Measurements from ENCODE around the gene MEF2D. TPM values are rescaled to one million over a fixed set of nuclear protein-coding genes. Genes with fewer than 3 reads are reported as not detected.

MEF2D gene
- total RNA-seq, 1 experiment from 2014 or later, result 33.5 TPM

GRCh38 chr1:156549390-156549789, 48.8 kb upstream of the MEF2D start:
- Histone ChIP-seq H3F3A (ENCODE audit: insufficient read depth, low read depth) (peaks cover 29% of the 10 kb centered on the region), H3K27me3 (ENCODE audit: insufficient read depth, low read depth) (no peaks in the 10 kb centered on the region), H3K79me2 (ENCODE audit: low read depth) (no peaks in the 10 kb centered on the region), H3K4me2 (no peak overlapping the region), H3K27ac (no peak overlapping the region), H3K36me3 (ENCODE audit: low read depth) (peaks cover 6% of the 10 kb centered on the region), H3K9me3 (ENCODE audit: insufficient read depth, low read depth) (no peaks in the 10 kb centered on the region), H3K4me1 (replicated peaks; ENCODE audit: insufficient read depth) (peaks cover 35% of the 10 kb centered on the region), H2AFZ (no peak overlapping the region), H4K20me1 (ENCODE audit: insufficient read depth) (no peaks in the 10 kb centered on the region; the same call in 1 of the 2 replicates), H3K4me3 (no peak overlapping the region), H3K9me2 (ENCODE audit: insufficient read depth) (no peaks in the 10 kb centered on the region)
- TF ChIP-seq CTCF (conservative IDR thresholded peaks at IDR 0.05) (no peak), EZH2 (IDR thresholded peaks at IDR 0.05; ENCODE audit: low read depth) (no peak)
- CTCF ChIA-PET, result interaction anchor here (0.6 kb wide), 1 partner anchor 61 kb away, joined by 3 read pairs; no protein-coding TSS in a partner anchor
- no TSS peak for BruUV-seq (replicated peaks)
- POLR2A ChIA-PET (ENCODE audit: unreplicated experiment), result no interaction called here
- no peak for DNase-seq
- intact Hi-C loops (cut with micrococcal nuclease; ENCODE audit: unreplicated experiment), result no loop called here

DNA sequence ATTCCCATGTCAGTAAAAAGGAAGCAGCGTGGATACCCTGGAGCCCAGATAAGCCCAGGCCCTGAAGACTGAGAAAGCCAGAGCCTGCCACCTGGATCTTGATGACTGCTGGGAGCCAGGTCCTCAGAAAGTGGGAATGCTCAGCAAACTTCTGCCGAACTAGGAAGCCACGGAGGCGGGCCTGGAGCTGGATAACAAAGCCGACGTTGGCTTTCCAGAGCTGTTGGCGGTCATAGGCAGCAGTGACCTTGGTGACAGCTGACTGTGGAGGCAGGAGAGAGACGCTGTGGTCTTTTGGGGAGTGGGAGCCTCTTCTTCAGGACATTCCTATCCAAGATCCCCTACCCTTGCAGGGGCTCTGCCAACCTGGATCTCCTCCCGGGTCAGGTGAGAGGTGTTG, 47.4 kb upstream of the MEF2D start:
- no peak overlapping the region for H2AFZ ChIP-seq
- no peak for DNase-seq
- no peaks in the 10 kb centered on the region; the same call in 1 of the 2 replicates for H4K20me1 ChIP-seq (ENCODE audit: insufficient read depth)
- H3K9me2 ChIP-seq (ENCODE audit: insufficient read depth), result no peaks in the 10 kb centered on the region
- H3K36me3 ChIP-seq (ENCODE audit: low read depth), result peaks cover 6% of the 10 kb centered on the region
- H3K27ac ChIP-seq, result no peak overlapping the region
- BruUV-seq (replicated peaks), result no TSS peak
- no peak overlapping the region for H3K4me3 ChIP-seq
- H3K27me3 ChIP-seq (ENCODE audit: insufficient read depth, low read depth), result no peaks in the 10 kb centered on the region
- H3K9me3 ChIP-seq (ENCODE audit: insufficient read depth, low read depth), result no peaks in the 10 kb centered on the region
- TF ChIP-seq CTCF (conservative IDR thresholded peaks at IDR 0.05), result no peak
- TF ChIP-seq EZH2 (IDR thresholded peaks at IDR 0.05; ENCODE audit: low read depth), result no peak
- no peaks in the 10 kb centered on the region for H3K79me2 ChIP-seq (ENCODE audit: low read depth)
- peaks cover 15% of the 10 kb centered on the region for H3F3A ChIP-seq (ENCODE audit: insufficient read depth, low read depth)
- H3K4me2 ChIP-seq, result no peak overlapping the region
- ChIA-PET CTCF (no interaction called here), POLR2A (ENCODE audit: unreplicated experiment) (no interaction called here)
- intact Hi-C loops (cut with micrococcal nuclease; ENCODE audit: unreplicated experiment), result no loop called here
- peaks cover 28% of the 10 kb centered on the region for H3K4me1 ChIP-seq (replicated peaks; ENCODE audit: insufficient read depth)

DNA sequence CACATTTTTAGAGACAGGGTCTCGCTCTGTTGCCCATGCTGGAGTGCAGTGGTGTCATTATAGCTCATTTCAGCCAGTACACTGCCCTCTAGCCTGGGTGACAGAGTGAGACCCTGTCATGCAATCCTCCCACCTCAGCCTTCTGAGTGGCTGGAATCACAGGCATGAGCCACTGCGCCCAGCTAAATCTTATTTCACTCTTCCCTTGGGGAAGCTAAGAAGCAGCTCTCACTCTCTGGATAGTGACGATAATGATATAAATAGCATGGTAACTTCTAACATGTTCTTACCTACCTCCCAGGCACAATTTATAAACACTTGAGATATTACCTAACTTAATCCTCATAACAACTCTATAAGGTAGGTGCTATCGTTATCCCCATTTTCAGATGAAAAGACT, 46.9 kb upstream of the MEF2D start:
- intact Hi-C loops (cut with micrococcal nuclease; ENCODE audit: unreplicated experiment), result no loop called here
- no peak overlapping the region for H3K27ac ChIP-seq
- no peak for TF ChIP-seq EZH2 (IDR thresholded peaks at IDR 0.05; ENCODE audit: low read depth)
- no peak for TF ChIP-seq CTCF (conservative IDR thresholded peaks at IDR 0.05)
- H3K9me2 ChIP-seq (ENCODE audit: insufficient read depth), result no peaks in the 10 kb centered on the region
- DNase-seq, result no peak
- no peak overlapping the region for H2AFZ ChIP-seq
- BruUV-seq (replicated peaks), result no TSS peak
- no peaks in the 10 kb centered on the region for H3K79me2 ChIP-seq (ENCODE audit: low read depth)
- peaks cover 6% of the 10 kb centered on the region for H3K36me3 ChIP-seq (ENCODE audit: low read depth)
- no peaks in the 10 kb centered on the region for H3K9me3 ChIP-seq (ENCODE audit: insufficient read depth, low read depth)
- H3K4me1 ChIP-seq (replicated peaks; ENCODE audit: insufficient read depth), result peaks cover 28% of the 10 kb centered on the region
- CTCF ChIA-PET, result no interaction called here
- peaks cover 9% of the 10 kb centered on the region; the same call in 1 of the 2 replicates for H3F3A ChIP-seq (ENCODE audit: insufficient read depth, low read depth)
- no peak overlapping the region for H3K4me3 ChIP-seq
- POLR2A ChIA-PET (ENCODE audit: unreplicated experiment), result no interaction called here
- H3K4me2 ChIP-seq, result no peak overlapping the region
- no peaks in the 10 kb centered on the region; the same call in 1 of the 2 replicates for H4K20me1 ChIP-seq (ENCODE audit: insufficient read depth)
- no peaks in the 10 kb centered on the region for H3K27me3 ChIP-seq (ENCODE audit: insufficient read depth, low read depth)
